ENCODE results near the gene MAPK10. TPM values are rescaled to one million over a fixed set of nuclear protein-coding genes. Genes with fewer than 3 reads are reported as not detected.
"Not testable (repeated sequence)": the region's sequence is repeated elsewhere in the genome, so short reads cannot be mapped to it uniquely, and the experiment has no call there.

The MAPK10 gene
- total RNA-seq, 1 experiment from 2014 or later, result 423 TPM

DNA sequence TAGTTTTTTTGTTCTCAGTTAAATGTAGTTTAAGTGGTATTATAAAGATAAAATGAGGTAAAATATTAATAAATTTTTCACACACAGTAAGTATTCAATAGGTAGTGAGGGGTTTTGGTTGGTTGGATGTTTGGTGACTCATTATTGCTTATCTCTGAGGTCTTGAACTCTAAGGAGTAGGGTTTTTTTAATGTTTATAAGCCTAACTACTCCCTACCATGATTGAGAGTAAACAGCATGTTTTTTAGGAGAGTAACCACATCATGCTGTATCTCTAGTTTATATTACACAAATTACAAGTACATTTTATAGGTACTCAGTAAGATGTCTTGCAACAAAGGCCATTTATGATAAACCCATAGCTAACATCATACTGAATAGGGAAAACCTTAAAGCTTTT is 181.6 kb downstream of the MAPK10 start:
- H2AFZ ChIP-seq (ENCODE audit: low read length), result no peak overlapping the region
- DNase-seq, result no peak
- H3K27me3 ChIP-seq (ENCODE audit: low read length), result no peaks in the 10 kb centered on the region
- no peaks in the 10 kb centered on the region for H4K20me1 ChIP-seq (ENCODE audit: insufficient read depth, low read depth, low read length)
- no peak overlapping the region for H3K4me3 ChIP-seq (ENCODE audit: low read length)
- no peaks in the 10 kb centered on the region for H3K9me2 ChIP-seq (replicated peaks; ENCODE audit: insufficient read depth, low read length)
- H3K4me1 ChIP-seq (ENCODE audit: low read length), result no peaks in the 10 kb centered on the region
- no peak overlapping the region for H3K27ac ChIP-seq (ENCODE audit: low read length)
- H3K9me3 ChIP-seq (ENCODE audit: low read length), result 0 out of 2 replicates have a peak, but pooled peaks cover 3% of the 10 kb centered on the region
- peaks cover 24% of the 10 kb centered on the region; the same call in 1 of the 2 replicates for H3K36me3 ChIP-seq (ENCODE audit: insufficient read depth, low read length)
- H3K4me2 ChIP-seq (ENCODE audit: low read depth, low read length, poor library complexity, severe bottlenecking), result no peak overlapping the region
- H3K9ac ChIP-seq (ENCODE audit: low read length), result no peak overlapping the region
- peaks cover 72% of the 10 kb centered on the region for H3K79me2 ChIP-seq (ENCODE audit: low read length)

DNA sequence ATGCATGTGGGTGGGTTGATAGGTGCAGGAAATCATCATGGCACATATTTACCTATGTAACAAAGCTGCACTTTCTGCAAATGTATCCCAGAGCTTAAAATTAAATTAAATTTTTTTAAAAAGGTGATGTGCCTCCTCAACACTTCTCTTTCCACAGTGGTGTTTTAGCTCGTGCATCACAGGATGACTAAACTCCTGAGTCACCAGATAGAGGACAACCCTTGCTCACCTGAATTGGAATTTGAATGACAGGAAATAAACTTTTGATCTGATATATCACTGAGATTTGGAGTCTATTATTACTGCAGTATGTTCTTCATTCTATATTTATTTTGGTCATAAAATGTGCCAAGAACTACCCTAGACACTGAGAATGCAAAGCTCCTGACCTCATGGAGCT is 185.3 kb downstream of the MAPK10 start:
- Histone ChIP-seq H3K4me2 (ENCODE audit: low read depth, low read length, poor library complexity, severe bottlenecking) (no peak overlapping the region), H4K20me1 (ENCODE audit: insufficient read depth, low read depth, low read length) (no peaks in the 10 kb centered on the region), H3K9me2 (replicated peaks; ENCODE audit: insufficient read depth, low read length) (no peaks in the 10 kb centered on the region), H3K4me1 (ENCODE audit: low read length) (no peaks in the 10 kb centered on the region), H3K4me3 (ENCODE audit: low read length) (no peak overlapping the region), H3K27me3 (ENCODE audit: low read length) (no peaks in the 10 kb centered on the region), H3K9ac (ENCODE audit: low read length) (no peak overlapping the region), H3K36me3 (ENCODE audit: insufficient read depth, low read length) (peaks cover 18% of the 10 kb centered on the region), H3K27ac (ENCODE audit: low read length) (no peak overlapping the region), H3K79me2 (ENCODE audit: low read length) (peaks cover 53% of the 10 kb centered on the region), H2AFZ (ENCODE audit: low read length) (no peak overlapping the region), H3K9me3 (ENCODE audit: low read length) (0 out of 2 replicates have a peak, but pooled peaks cover 3% of the 10 kb centered on the region)
- no peak for DNase-seq

DNA sequence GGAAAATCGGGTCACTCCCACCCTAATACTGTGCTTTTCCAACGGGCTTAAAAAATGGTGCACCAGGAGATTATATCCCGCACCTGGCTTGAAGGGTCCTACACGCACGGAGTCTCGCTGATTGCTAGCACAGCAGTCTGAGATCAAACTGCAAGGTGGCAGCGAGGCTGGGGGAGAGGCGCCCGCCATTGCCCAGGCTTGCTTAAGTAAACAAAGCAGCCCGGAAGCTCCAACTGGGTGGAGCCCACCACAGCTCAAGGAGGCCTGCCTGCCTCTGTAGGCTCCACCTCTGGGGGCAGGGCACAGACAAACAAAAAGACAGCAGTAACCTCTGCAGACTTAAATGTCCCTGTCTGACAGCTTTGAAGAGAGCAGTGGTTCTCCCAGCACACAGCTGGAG is 191.5 kb downstream of the MAPK10 start:
- not testable (repeated sequence) for H3K9ac ChIP-seq (ENCODE audit: low read length); H3K4me3 ChIP-seq (ENCODE audit: low read length); H3K9me2 ChIP-seq (replicated peaks; ENCODE audit: insufficient read depth, low read length); H3K4me1 ChIP-seq (ENCODE audit: low read length); H3K27ac ChIP-seq (ENCODE audit: low read length); H4K20me1 ChIP-seq (ENCODE audit: insufficient read depth, low read depth, low read length); H3K4me2 ChIP-seq (ENCODE audit: low read depth, low read length, poor library complexity, severe bottlenecking); H2AFZ ChIP-seq (ENCODE audit: low read length); H3K9me3 ChIP-seq (ENCODE audit: low read length); H3K27me3 ChIP-seq (ENCODE audit: low read length); DNase-seq; H3K36me3 ChIP-seq (ENCODE audit: insufficient read depth, low read length)
- H3K79me2 ChIP-seq (ENCODE audit: low read length), result peaks cover 45% of the 10 kb centered on the region

DNA sequence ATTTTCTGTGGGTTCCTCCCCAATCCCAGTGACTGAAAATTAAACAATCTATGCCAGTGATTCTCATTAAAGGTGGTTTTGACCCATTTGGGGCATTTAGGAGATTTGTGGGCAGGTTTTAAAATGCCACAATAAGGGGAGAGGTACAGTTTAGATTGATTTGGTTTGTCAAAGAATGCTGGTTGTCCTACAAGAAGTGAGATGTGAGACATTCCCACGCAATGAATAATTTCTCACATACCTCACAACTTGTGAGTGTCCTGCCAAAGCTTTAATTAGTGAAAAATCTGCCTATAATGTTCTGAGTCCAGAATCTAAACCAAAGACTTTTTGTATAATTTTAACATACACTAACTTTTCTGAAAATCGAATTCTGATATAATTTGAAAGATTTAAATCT is 199.4 kb downstream of the MAPK10 start:
- Histone ChIP-seq H3K4me1 (ENCODE audit: low read length) (peaks cover 9% of the 10 kb centered on the region; the same call in 1 of the 2 replicates), H3K9ac (ENCODE audit: low read length) (no peak overlapping the region), H3K9me3 (ENCODE audit: low read length) (no peaks in the 10 kb centered on the region), H3K27ac (ENCODE audit: low read length) (no peak overlapping the region), H4K20me1 (ENCODE audit: insufficient read depth, low read depth, low read length) (no peaks in the 10 kb centered on the region), H3K36me3 (ENCODE audit: insufficient read depth, low read length) (peaks cover 15% of the 10 kb centered on the region; the same call in 1 of the 2 replicates), H3K4me3 (ENCODE audit: low read length) (no peak overlapping the region), H3K4me2 (ENCODE audit: low read depth, low read length, poor library complexity, severe bottlenecking) (no peak overlapping the region), H2AFZ (ENCODE audit: low read length) (no peak overlapping the region), H3K9me2 (replicated peaks; ENCODE audit: insufficient read depth, low read length) (no peaks in the 10 kb centered on the region), H3K79me2 (ENCODE audit: low read length) (peaks cover 61% of the 10 kb centered on the region), H3K27me3 (ENCODE audit: low read length) (no peaks in the 10 kb centered on the region)
- no peak for DNase-seq

DNA sequence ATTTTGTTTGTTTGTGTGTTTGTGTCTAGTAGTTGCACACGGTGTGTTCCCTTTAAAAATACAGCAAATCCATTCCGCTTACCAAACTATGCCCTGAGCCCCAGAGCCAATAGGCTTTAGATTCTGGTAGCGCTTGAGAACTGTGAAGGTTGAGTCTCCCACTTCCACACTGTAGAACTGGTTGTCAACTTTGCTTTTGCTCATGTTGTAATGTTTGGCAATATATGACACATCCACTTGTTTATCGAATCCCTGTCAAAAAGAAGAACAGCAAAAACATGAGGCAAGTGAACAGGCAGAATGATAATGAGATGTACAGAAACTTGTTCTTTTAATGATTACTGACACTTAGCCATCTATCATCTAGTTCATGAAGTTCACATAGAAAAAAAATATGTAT is 200.6 kb downstream of the MAPK10 start:
- no peaks in the 10 kb centered on the region for H3K9me2 ChIP-seq (replicated peaks; ENCODE audit: insufficient read depth, low read length)
- no peak overlapping the region for H3K27ac ChIP-seq (ENCODE audit: low read length)
- peaks cover 3% of the 10 kb centered on the region; the same call in 1 of the 2 replicates for H3K4me1 ChIP-seq (ENCODE audit: low read length)
- no peak overlapping the region for H3K4me3 ChIP-seq (ENCODE audit: low read length)
- no peaks in the 10 kb centered on the region for H3K27me3 ChIP-seq (ENCODE audit: low read length)
- H3K9ac ChIP-seq (ENCODE audit: low read length), result no peak overlapping the region
- H2AFZ ChIP-seq (ENCODE audit: low read length), result no peak overlapping the region
- H3K79me2 ChIP-seq (ENCODE audit: low read length), result peaks cover 59% of the 10 kb centered on the region
- H3K36me3 ChIP-seq (ENCODE audit: insufficient read depth, low read length), result peaks cover 18% of the 10 kb centered on the region
- H4K20me1 ChIP-seq (ENCODE audit: insufficient read depth, low read depth, low read length), result no peaks in the 10 kb centered on the region
- H3K9me3 ChIP-seq (ENCODE audit: low read length), result no peaks in the 10 kb centered on the region
- no peak for DNase-seq
- no peak overlapping the region for H3K4me2 ChIP-seq (ENCODE audit: low read depth, low read length, poor library complexity, severe bottlenecking)

DNA sequence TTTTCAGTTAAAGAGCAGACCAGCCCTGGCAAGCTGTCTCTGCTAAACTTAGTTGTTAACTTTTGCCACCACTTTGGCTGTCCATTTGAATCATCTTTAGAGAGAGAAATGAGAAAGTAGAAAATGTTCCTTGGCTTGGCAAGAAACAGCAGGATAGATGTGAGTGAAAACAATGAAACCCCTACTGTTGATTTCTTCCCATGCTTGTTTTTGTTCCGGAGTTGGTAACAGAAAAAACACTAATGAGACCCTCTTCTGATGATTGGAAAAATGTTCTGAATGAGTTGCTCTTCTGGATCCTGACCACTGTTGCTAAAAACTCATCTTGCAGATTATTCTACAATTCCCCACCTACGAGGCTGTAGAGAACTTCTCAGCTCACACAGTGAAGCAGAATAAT is 203.3 kb downstream of the MAPK10 start:
- no peaks in the 10 kb centered on the region for H3K27me3 ChIP-seq (ENCODE audit: low read length)
- no peak overlapping the region for H3K4me2 ChIP-seq (ENCODE audit: low read depth, low read length, poor library complexity, severe bottlenecking)
- H3K4me1 ChIP-seq (ENCODE audit: low read length), result no peaks in the 10 kb centered on the region
- no peaks in the 10 kb centered on the region for H3K9me2 ChIP-seq (replicated peaks; ENCODE audit: insufficient read depth, low read length)
- H3K9me3 ChIP-seq (ENCODE audit: low read length), result no peaks in the 10 kb centered on the region
- no peak for DNase-seq
- H2AFZ ChIP-seq (ENCODE audit: low read length), result no peak overlapping the region
- no peak overlapping the region for H3K27ac ChIP-seq (ENCODE audit: low read length)
- H4K20me1 ChIP-seq (ENCODE audit: insufficient read depth, low read depth, low read length), result no peaks in the 10 kb centered on the region
- peaks cover 48% of the 10 kb centered on the region for H3K79me2 ChIP-seq (ENCODE audit: low read length)
- H3K9ac ChIP-seq (ENCODE audit: low read length), result no peak overlapping the region
- no peak overlapping the region for H3K4me3 ChIP-seq (ENCODE audit: low read length)
- H3K36me3 ChIP-seq (ENCODE audit: insufficient read depth, low read length), result peaks cover 38% of the 10 kb centered on the region

DNA sequence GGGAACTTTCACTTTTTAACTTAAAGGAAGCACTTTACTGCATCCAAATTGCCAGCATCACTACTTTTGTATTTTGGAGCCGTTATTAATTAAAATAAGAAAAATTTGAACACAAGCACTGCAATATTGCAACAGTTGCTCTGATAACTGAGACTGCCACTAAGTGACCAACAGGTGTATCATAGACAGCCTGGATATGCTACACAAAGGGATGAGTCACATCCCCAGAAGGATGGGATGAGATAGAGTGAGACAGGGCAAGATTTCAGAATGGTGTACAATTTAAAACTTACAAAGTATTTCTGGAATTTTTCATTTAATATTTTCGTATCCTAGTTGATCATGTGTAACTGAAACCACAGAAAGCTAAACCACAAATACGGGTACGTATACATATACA is 204.1 kb downstream of the MAPK10 start:
- Histone ChIP-seq H3K9me3 (ENCODE audit: low read length) (no peaks in the 10 kb centered on the region), H2AFZ (ENCODE audit: low read length) (no peak overlapping the region), H3K4me1 (ENCODE audit: low read length) (no peaks in the 10 kb centered on the region), H3K79me2 (ENCODE audit: low read length) (peaks cover 48% of the 10 kb centered on the region), H3K27me3 (ENCODE audit: low read length) (no peaks in the 10 kb centered on the region), H4K20me1 (ENCODE audit: insufficient read depth, low read depth, low read length) (no peaks in the 10 kb centered on the region), H3K27ac (ENCODE audit: low read length) (no peak overlapping the region), H3K4me2 (ENCODE audit: low read depth, low read length, poor library complexity, severe bottlenecking) (no peak overlapping the region), H3K9ac (ENCODE audit: low read length) (no peak overlapping the region), H3K4me3 (ENCODE audit: low read length) (no peak overlapping the region), H3K9me2 (replicated peaks; ENCODE audit: insufficient read depth, low read length) (no peaks in the 10 kb centered on the region), H3K36me3 (ENCODE audit: insufficient read depth, low read length) (peaks cover 41% of the 10 kb centered on the region)
- no peak for DNase-seq

DNA sequence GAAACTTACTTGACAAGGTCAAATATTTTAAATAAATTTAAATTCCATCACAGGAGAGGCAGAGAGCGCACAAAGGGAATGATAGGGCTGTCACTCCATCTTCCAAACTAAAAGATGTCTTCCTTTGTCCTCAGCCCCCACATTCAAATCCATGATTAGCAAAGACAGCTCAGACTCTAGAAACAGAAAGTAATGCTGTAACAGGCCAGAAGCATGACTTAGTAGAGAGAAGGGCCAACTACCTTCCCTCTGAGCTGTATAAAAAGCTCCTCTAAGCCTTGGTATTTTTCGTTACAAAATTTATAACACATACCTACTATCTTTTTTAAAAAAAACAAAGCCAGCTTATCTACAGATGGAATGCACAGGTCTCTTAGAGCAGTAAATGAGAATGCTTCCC is 207.4 kb downstream of the MAPK10 start:
- Histone ChIP-seq H3K9me2 (replicated peaks; ENCODE audit: insufficient read depth, low read length) (no peaks in the 10 kb centered on the region), H3K4me3 (ENCODE audit: low read length) (no peak overlapping the region), H2AFZ (ENCODE audit: low read length) (no peak overlapping the region), H4K20me1 (ENCODE audit: insufficient read depth, low read depth, low read length) (no peaks in the 10 kb centered on the region), H3K27ac (ENCODE audit: low read length) (no peak overlapping the region), H3K9me3 (ENCODE audit: low read length) (no peaks in the 10 kb centered on the region), H3K9ac (ENCODE audit: low read length) (no peak overlapping the region), H3K79me2 (ENCODE audit: low read length) (peaks cover 56% of the 10 kb centered on the region), H3K27me3 (ENCODE audit: low read length) (no peaks in the 10 kb centered on the region), H3K4me1 (ENCODE audit: low read length) (no peaks in the 10 kb centered on the region), H3K36me3 (ENCODE audit: insufficient read depth, low read length) (peaks cover 38% of the 10 kb centered on the region), H3K4me2 (ENCODE audit: low read depth, low read length, poor library complexity, severe bottlenecking) (no peak overlapping the region)
- no peak for DNase-seq

DNA sequence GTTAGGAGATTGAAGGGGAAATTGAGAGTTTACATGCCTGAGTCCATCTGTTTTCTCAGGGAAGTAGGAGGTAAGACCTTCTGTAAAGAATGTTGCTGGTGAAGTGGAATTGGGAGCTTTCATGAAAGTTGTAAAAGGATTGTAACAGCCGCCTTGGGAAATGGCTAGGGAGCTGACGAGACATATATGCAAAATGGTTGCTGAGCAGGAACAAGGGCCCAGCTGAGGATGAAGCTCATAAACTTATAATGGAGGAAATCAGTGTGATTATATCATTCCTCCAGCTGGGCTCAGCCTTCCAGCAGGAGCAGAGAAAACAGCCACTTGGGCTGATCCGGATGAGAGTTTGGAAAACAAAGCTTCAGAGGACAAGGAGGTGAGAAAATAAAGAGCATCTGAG is 208.7 kb downstream of the MAPK10 start:
- Histone ChIP-seq H3K9me3 (ENCODE audit: low read length) (no peaks in the 10 kb centered on the region), H3K79me2 (ENCODE audit: low read length) (peaks cover 44% of the 10 kb centered on the region), H3K9me2 (replicated peaks; ENCODE audit: insufficient read depth, low read length) (no peaks in the 10 kb centered on the region), H4K20me1 (ENCODE audit: insufficient read depth, low read depth, low read length) (no peaks in the 10 kb centered on the region), H2AFZ (ENCODE audit: low read length) (no peak overlapping the region), H3K4me3 (ENCODE audit: low read length) (no peak overlapping the region), H3K4me1 (ENCODE audit: low read length) (no peaks in the 10 kb centered on the region), H3K4me2 (ENCODE audit: low read depth, low read length, poor library complexity, severe bottlenecking) (no peak overlapping the region), H3K36me3 (ENCODE audit: insufficient read depth, low read length) (peaks cover 30% of the 10 kb centered on the region), H3K27ac (ENCODE audit: low read length) (no peak overlapping the region), H3K9ac (ENCODE audit: low read length) (no peak overlapping the region), H3K27me3 (ENCODE audit: low read length) (no peaks in the 10 kb centered on the region)
- DNase-seq, result no peak
